Measurements from ENCODE around the gene SLC35F1. TPM values are rescaled to one million over a fixed set of nuclear protein-coding genes. Genes with fewer than 3 reads are reported as not detected.

SLC35F1 gene
- total RNA-seq, 1 experiment from 2014 or later, result 4.3 TPM

- Histone ChIP-seq H2BK12ac (ENCODE audit: insufficient read length, low read depth, low read length) (no peak overlapping the region), H2BK15ac (ENCODE audit: low read depth, low read length) (no peak overlapping the region), H4K8ac (replicated peaks; ENCODE audit: insufficient read length, low read depth, low read length) (no peak overlapping the region), H3K27ac (ENCODE audit: insufficient read length, low read depth, low read length) (no peak overlapping the region), H3T11ph (ENCODE audit: low read length) (no peak overlapping the region), H3K27me3 (ENCODE audit: insufficient read depth, low read length) (no peaks in the 10 kb centered on the region), H4K91ac (ENCODE audit: insufficient read length, low read depth, low read length) (no peak overlapping the region), H3K4ac (ENCODE audit: low read depth, low read length) (no peak overlapping the region), H3K4me2 (ENCODE audit: insufficient read depth, insufficient read length, low read length) (no peak overlapping the region), H2BK20ac (ENCODE audit: low read depth, low read length, poor library complexity, severe bottlenecking) (no peak overlapping the region), H3K4me1 (ENCODE audit: insufficient read depth, low read length) (no peaks in the 10 kb centered on the region), H3K56ac (ENCODE audit: insufficient read length, low read depth, low read length) (no peak overlapping the region), H3K9me3 (ENCODE audit: control insufficient read depth, low read depth, low read length) (peaks cover 11% of the 10 kb centered on the region), H3K18ac (ENCODE audit: insufficient read length, low read depth, low read length) (no peak overlapping the region), H3K14ac (ENCODE audit: insufficient read depth, low read length) (no peak overlapping the region), H3K79me2 (ENCODE audit: insufficient read depth, low read length) (no peaks in the 10 kb centered on the region), H4K20me1 (ENCODE audit: control insufficient read depth, insufficient read depth, insufficient read length) (no peaks in the 10 kb centered on the region), H3K9ac (ENCODE audit: extremely low read depth, insufficient read length, low read length) (no peak overlapping the region), H3K79me1 (ENCODE audit: insufficient read depth, low read depth, low read length, poor library complexity, severe bottlenecking) (no peaks in the 10 kb centered on the region), H2BK120ac (ENCODE audit: low read depth, low read length, poor library complexity, severe bottlenecking) (no peak overlapping the region), H3K23me2 (ENCODE audit: insufficient read length, low read depth, low read length, poor library complexity, severe bottlenecking) (no peaks in the 10 kb centered on the region), H3K23ac (ENCODE audit: insufficient read length, low read depth, low read length) (no peak overlapping the region), H2AK5ac (ENCODE audit: insufficient read length, low read length) (no peak overlapping the region), H2AFZ (ENCODE audit: low read length) (no peak overlapping the region), H4K5ac (ENCODE audit: insufficient read length, low read depth, low read length) (no peak overlapping the region), H2BK5ac (ENCODE audit: insufficient read length, low read length) (no peak overlapping the region)
- no peaks in the 10 kb centered on the region for H3K4me1 Mint-ChIP-seq
- no peak overlapping the region for H3K27ac Mint-ChIP-seq
- no peak overlapping the region for H3K4me3 Mint-ChIP-seq
- H3K9me3 Mint-ChIP-seq, result peaks cover 35 to 45% of the 10 kb centered on the region in 2 experiments
- H3K36me3 Mint-ChIP-seq (ENCODE audit: insufficient read depth in 1 of 3, low read depth in 3 of 3), result peaks cover 11 to 28% (median 22%) of the 10 kb centered on the region in 3 experiments
- TF ChIP-seq, protein P1, sequence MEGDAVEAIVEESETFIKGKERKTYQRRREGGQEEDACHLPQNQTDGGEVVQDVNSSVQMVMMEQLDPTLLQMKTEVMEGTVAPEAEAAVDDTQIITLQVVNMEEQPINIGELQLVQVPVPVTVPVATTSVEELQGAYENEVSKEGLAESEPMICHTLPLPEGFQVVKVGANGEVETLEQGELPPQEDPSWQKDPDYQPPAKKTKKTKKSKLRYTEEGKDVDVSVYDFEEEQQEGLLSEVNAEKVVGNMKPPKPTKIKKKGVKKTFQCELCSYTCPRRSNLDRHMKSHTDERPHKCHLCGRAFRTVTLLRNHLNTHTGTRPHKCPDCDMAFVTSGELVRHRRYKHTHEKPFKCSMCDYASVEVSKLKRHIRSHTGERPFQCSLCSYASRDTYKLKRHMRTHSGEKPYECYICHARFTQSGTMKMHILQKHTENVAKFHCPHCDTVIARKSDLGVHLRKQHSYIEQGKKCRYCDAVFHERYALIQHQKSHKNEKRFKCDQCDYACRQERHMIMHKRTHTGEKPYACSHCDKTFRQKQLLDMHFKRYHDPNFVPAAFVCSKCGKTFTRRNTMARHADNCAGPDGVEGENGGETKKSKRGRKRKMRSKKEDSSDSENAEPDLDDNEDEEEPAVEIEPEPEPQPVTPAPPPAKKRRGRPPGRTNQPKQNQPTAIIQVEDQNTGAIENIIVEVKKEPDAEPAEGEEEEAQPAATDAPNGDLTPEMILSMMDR (conservative IDR thresholded peaks at IDR 0.05), result no peak
- DNase-seq, result no peak
- no peaks in the 10 kb centered on the region for H3K27me3 Mint-ChIP-seq (ENCODE audit: low read depth)
These were observed 185.0 kb downstream of the SLC35F1 start for GRCh38 chr6:118092086-118092485.
